Cardiac muscle cell (in vitro differentiated cells and primary cell): ENCODE results near the gene DPEP1. TPM values are rescaled to one million over a fixed set of nuclear protein-coding genes. Genes with fewer than 3 reads are reported as not detected.

Experiments used
- DNase-seq, 2 donors: peaks; one replicate each; pipeline versions ENCODE4 v3.0.0 to v3.0.0-alpha.2; 2010 to 2017; ENCODE audit warnings: low read depth in 1 of 2, low spot score in 1 of 2
- H3K27ac ChIP-seq: fragments of 200-600 bp; sonication (generic); 2 replicates; pipeline ENCODE4 v1.5.1; 2016
- H3K27me3 ChIP-seq: fragments of 200-600 bp; sonication (generic); 2 replicates; pipeline ENCODE4 v1.6.0; 2016; ENCODE audit warnings: control low read depth
- H3K36me3 ChIP-seq: fragments of 200-600 bp; sonication (generic); 2 replicates; pipeline ENCODE4 v1.5.1; 2016; ENCODE audit warnings: control low read depth
- H3K4me1 ChIP-seq: fragments of 200-600 bp; sonication (generic); 2 replicates; pipeline ENCODE4 v1.8.1; 2017; ENCODE audit warnings: low read depth, mild to moderate bottlenecking, mixed run types
- H3K4me3 ChIP-seq: fragments of 200-600 bp; sonication (generic); 2 replicates; pipeline ENCODE4 v1.5.1; 2016; ENCODE audit warnings: mild to moderate bottlenecking
- H3K9me3 ChIP-seq: fragments of 200-600 bp; sonication (generic); 2 replicates; pipeline ENCODE4 v1.5.1; 2017; ENCODE audit warnings: low read depth, mild to moderate bottlenecking, control low read depth
- CTCF ChIP-seq: IDR thresholded peaks from 2 replicates; pipeline ENCODE4 v1.5.1; 2012; ENCODE audit warnings: low read depth, mild to moderate bottlenecking, low read length
- polyA plus RNA-seq: library from polyadenylated mRNA; unstranded; fragments of >200 nt; fragmentation: Nextera tagmentation; extraction: Ambion mirVana; gene quantifications from 2 replicates; pipeline ENCODE4 v1.2.1, GENCODE V29; 2016
- total RNA-seq: library from RNA; depleted of rRNA; stranded (reverse); fragments of >200 nt; gene quantifications from 2 replicates; pipeline ENCODE4 v1.2.3, GENCODE V29; 2016

The DPEP1 gene
- total and polyA plus RNA-seq, 2 experiments from 2014 or later = 2.1 to 2.2 TPM

- H3K9me3 ChIP-seq = no peaks in the 10 kb centered on the region
- H3K27ac ChIP-seq = no peak overlapping the region
- no peaks in the 10 kb centered on the region for H3K36me3 ChIP-seq
- H3K27me3 ChIP-seq = no peaks in the 10 kb centered on the region
- H3K4me3 ChIP-seq = no peak overlapping the region
- peak; percentile 69 for TF ChIP-seq CTCF
- H3K4me1 ChIP-seq = no peaks in the 10 kb centered on the region
- DNase-seq = peak; percentile 19 to 36
Measured at GRCh38 chr16:89615596-89616090, 2.2 kb downstream of the DPEP1 start.

- H3K36me3 ChIP-seq = no peaks in the 10 kb centered on the region
- no peak overlapping the region for H3K4me3 ChIP-seq
- TF ChIP-seq CTCF = no peak
- H3K4me1 ChIP-seq = no peaks in the 10 kb centered on the region
- no peaks in the 10 kb centered on the region for H3K9me3 ChIP-seq
- DNase-seq = no peak
- H3K27ac ChIP-seq = no peak overlapping the region
- no peaks in the 10 kb centered on the region for H3K27me3 ChIP-seq
Measured at GRCh38 chr16:89616623-89617022, 3.2 kb downstream of the DPEP1 start.

DNA sequence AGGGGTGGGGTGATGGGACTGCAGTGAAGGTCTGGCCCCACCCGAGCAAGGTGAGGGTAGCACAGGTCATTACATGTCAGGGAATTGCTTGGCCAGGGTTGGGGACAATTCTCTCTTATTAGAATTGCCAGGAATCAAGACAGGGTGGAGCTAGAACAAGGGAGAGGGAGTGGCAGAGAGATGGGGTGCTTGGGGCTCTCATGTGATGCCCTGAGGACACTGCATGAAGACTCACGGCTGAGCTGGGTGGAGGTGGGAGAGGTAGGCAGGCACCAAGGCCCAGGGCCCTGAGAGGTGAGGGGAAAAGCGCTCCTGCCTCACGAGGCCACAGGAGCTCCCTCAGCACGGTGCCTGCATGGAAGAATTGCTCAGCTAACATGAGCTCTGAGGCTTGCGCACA lies 3.6 kb downstream of the DPEP1 start:
- no peak overlapping the region for H3K4me3 ChIP-seq
- TF ChIP-seq CTCF = no peak
- H3K36me3 ChIP-seq = no peaks in the 10 kb centered on the region
- no peak for DNase-seq
- H3K27me3 ChIP-seq = no peaks in the 10 kb centered on the region
- no peaks in the 10 kb centered on the region for H3K9me3 ChIP-seq
- no peak overlapping the region for H3K27ac ChIP-seq
- H3K4me1 ChIP-seq = no peaks in the 10 kb centered on the region

- Histone ChIP-seq H3K27ac (no peak overlapping the region), H3K4me1 (no peaks in the 10 kb centered on the region), H3K4me3 (no peak overlapping the region), H3K9me3 (no peaks in the 10 kb centered on the region), H3K36me3 (no peaks in the 10 kb centered on the region), H3K27me3 (no peaks in the 10 kb centered on the region)
- TF ChIP-seq CTCF = no peak
- DNase-seq = peak in 1 of 2 donors; percentile 62
Measured at GRCh38 chr16:89618109-89618998, 4.9 kb downstream of the DPEP1 start.

DNA sequence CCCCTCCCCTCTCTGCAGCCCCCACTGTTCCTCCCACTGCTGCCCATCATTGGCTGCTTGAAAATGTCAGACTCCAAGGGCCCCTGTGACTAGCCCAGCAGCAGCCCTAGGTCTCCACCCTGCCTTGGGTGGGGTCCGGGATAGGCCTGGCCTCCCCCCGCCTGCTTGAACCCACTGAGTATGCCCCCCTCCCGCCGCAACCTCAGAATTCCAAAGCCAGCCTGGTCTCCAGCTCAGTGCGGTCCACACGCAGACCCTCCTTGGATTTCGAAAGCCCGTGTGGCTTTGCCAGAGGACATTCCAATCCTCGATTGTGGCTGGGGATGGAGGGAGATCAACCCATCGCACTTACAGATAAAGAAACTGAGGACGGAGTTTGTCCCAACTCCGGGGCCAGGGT lies 6.4 kb downstream of the DPEP1 start:
- peak in 1 of 2 donors; percentile 79 for DNase-seq
- Histone ChIP-seq H3K36me3 (no peaks in the 10 kb centered on the region), H3K27ac (no peak overlapping the region), H3K4me3 (no peak overlapping the region), H3K27me3 (peaks cover 3% of the 10 kb centered on the region), H3K4me1 (no peaks in the 10 kb centered on the region), H3K9me3 (no peaks in the 10 kb centered on the region)
- no peak for TF ChIP-seq CTCF
